22Rv1 (cell line): ENCODE measurements around the gene CHID1.

Experiments used
- CTCF ChIP-seq: fragments of 450-650 bp; IDR thresholded peaks from 2 replicates; pipeline ENCODE4 v1.5.1; 2017; ENCODE audit warnings: mild to moderate bottlenecking
- ZFX ChIP-seq: fragments of 450-650 bp; IDR thresholded peaks from 2 replicates; pipeline ENCODE4 v1.6.1; 2017; ENCODE audit warnings: antibody characterized with exemption, borderline replicate concordance

DNA sequence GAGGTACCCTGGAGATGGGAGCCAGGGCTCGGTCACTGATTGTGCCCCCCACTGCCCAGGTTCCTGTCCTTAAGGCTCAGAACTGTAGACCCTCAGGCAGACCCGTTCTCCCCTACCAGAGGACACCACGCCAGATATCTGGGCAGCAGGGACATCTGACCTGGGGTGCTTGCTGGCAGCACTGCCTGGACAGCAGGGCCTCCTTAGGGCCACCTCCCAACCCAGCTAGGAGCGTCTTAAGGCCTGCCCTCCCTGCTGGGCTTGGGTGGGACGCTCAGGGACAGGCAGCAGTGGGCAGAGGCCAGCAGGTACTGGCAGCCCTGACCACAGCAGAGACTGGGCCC, 71.4 kb downstream of the CHID1 start:
- no peak for TF ChIP-seq CTCF
- TF ChIP-seq ZFX: no peak
